ENCODE results near the gene ENO1.

GRCh38 chr1:8863138-8863537 lies 15.3 kb downstream of the ENO1 start:
- TF ChIP-seq CTCF (IDR thresholded peaks at IDR 0.05; ENCODE audit: borderline replicate concordance, extremely low read depth, low read length, poor library complexity, severe bottlenecking) (no peak), EZH2 (IDR thresholded peaks at IDR 0.05; ENCODE audit: borderline replicate concordance, low read depth, low read length, severe bottlenecking) (no peak)

Data from DND-41 (cell line).